Duodenal mucosa (tissue), 2 donors: ENCODE measurements around the gene GPR146.

Source experiments
- H3K27ac ChIP-seq: one replicate; pipeline ENCODE4 v1.7.0; 2013; ENCODE audit warnings: low read depth, low read length
- H3K27me3 ChIP-seq, 2 donors: one replicate each; pipeline ENCODE4 v1.7.0; 2013; ENCODE audit warnings: low read length in 2 of 2, control low read depth in 1 of 2; ENCODE audit not compliant: insufficient read depth in 2 of 2, control insufficient read depth in 1 of 2
- H3K36me3 ChIP-seq, 2 donors: one replicate each; pipeline ENCODE4 v1.7.0; 2013; ENCODE audit warnings: low read length in 2 of 2, control low read depth in 1 of 2; ENCODE audit not compliant: insufficient read depth in 2 of 2, control insufficient read depth in 1 of 2
- H3K4me1 ChIP-seq, 2 donors: one replicate each; pipeline ENCODE4 v1.7.0; 2013; ENCODE audit warnings: low read length in 2 of 2, control low read depth in 1 of 2; ENCODE audit not compliant: insufficient read depth in 2 of 2, control insufficient read depth in 1 of 2
- H3K4me3 ChIP-seq, 2 donors: one replicate each; pipeline ENCODE4 v1.7.0; 2013; ENCODE audit warnings: low read length in 2 of 2, low read depth in 1 of 2
- H3K9ac ChIP-seq, 2 donors: one replicate each; pipeline ENCODE4 v1.7.0; 2013; ENCODE audit warnings: low read length in 2 of 2, low read depth in 1 of 2
- H3K9me3 ChIP-seq, 2 donors: one replicate each; pipeline ENCODE4 v1.7.0; 2013; ENCODE audit warnings: low read length in 2 of 2, control low read depth in 1 of 2; ENCODE audit not compliant: control insufficient read depth in 1 of 2

Gene GPR146

GRCh38 chr7:1026721-1027161 lies 17.6 kb upstream of the GPR146 start:
- no peaks in the 10 kb centered on the region for H3K27me3 ChIP-seq
- H3K9me3 ChIP-seq = no peaks in the 10 kb centered on the region
- no peak overlapping the region for H3K27ac ChIP-seq
- H3K4me3 ChIP-seq = peak overlapping the region in 1 of 2 donors; percentile 64
- H3K4me1 ChIP-seq = peaks cover 7 to 22% of the 10 kb centered on the region in 2 donors
- no peak overlapping the region for H3K9ac ChIP-seq
- H3K36me3 ChIP-seq = peaks cover under 1 to 16% of the 10 kb centered on the region in 2 donors

- H3K27ac ChIP-seq = peak overlapping the region; percentile 80
- H3K4me1 ChIP-seq = peaks cover 7 to 22% of the 10 kb centered on the region in 2 donors
- H3K4me3 ChIP-seq = peak overlapping the region; percentile 58 to 64
- H3K9ac ChIP-seq = peak overlapping the region; percentile 49 to 59
- H3K9me3 ChIP-seq = no peaks in the 10 kb centered on the region
- no peaks in the 10 kb centered on the region for H3K27me3 ChIP-seq
- peaks cover 0 to 16% of the 10 kb centered on the region in 2 donors for H3K36me3 ChIP-seq
Observed at GRCh38 chr7:1027242-1028043, 16.9 kb upstream of the GPR146 start.

GRCh38 chr7:1028044-1028770 lies 16.1 kb upstream of the GPR146 start:
- H3K27me3 ChIP-seq = no peaks in the 10 kb centered on the region
- peaks cover 7 to 18% of the 10 kb centered on the region in 2 donors for H3K4me1 ChIP-seq
- H3K27ac ChIP-seq = peak overlapping the region; percentile 80
- peak overlapping the region; percentile 58 to 64 for H3K4me3 ChIP-seq
- peaks cover 0 to 16% of the 10 kb centered on the region in 2 donors for H3K36me3 ChIP-seq
- H3K9ac ChIP-seq = peak overlapping the region; percentile 49 to 69
- H3K9me3 ChIP-seq = no peaks in the 10 kb centered on the region

GRCh38 chr7:1028775-1029636 lies 15.3 kb upstream of the GPR146 start:
- Histone ChIP-seq H3K27me3 (no peaks in the 10 kb centered on the region), H3K36me3 (peaks cover 0 to 16% of the 10 kb centered on the region in 2 donors), H3K9ac (peak overlapping the region; percentile 48 to 69), H3K4me3 (peak overlapping the region; percentile 58 to 64), H3K4me1 (peaks cover 7 to 16% of the 10 kb centered on the region in 2 donors), H3K27ac (peak overlapping the region; percentile 80), H3K9me3 (no peaks in the 10 kb centered on the region)

- H3K9me3 ChIP-seq = no peaks in the 10 kb centered on the region
- H3K4me1 ChIP-seq = peaks cover 7 to 16% of the 10 kb centered on the region in 2 donors
- no peaks in the 10 kb centered on the region for H3K27me3 ChIP-seq
- H3K9ac ChIP-seq = no peak overlapping the region
- no peak overlapping the region for H3K27ac ChIP-seq
- H3K4me3 ChIP-seq = no peak overlapping the region
- peaks cover 0 to 16% of the 10 kb centered on the region in 2 donors for H3K36me3 ChIP-seq
Observed at GRCh38 chr7:1029637-1030443, 14.5 kb upstream of the GPR146 start.

- Histone ChIP-seq H3K27me3 (no peaks in the 10 kb centered on the region), H3K36me3 (peaks cover 0 to 9% of the 10 kb centered on the region in 2 donors), H3K4me1 (peaks cover 7 to 16% of the 10 kb centered on the region in 2 donors), H3K4me3 (no peak overlapping the region), H3K9ac (no peak overlapping the region), H3K27ac (no peak overlapping the region), H3K9me3 (no peaks in the 10 kb centered on the region)
Observed at GRCh38 chr7:1030444-1031070, 13.8 kb upstream of the GPR146 start.

- Histone ChIP-seq H3K9me3 (no peaks in the 10 kb centered on the region), H3K27me3 (no peaks in the 10 kb centered on the region), H3K4me1 (peaks cover 7 to 16% of the 10 kb centered on the region in 2 donors), H3K4me3 (no peak overlapping the region), H3K36me3 (no peaks in the 10 kb centered on the region), H3K27ac (no peak overlapping the region), H3K9ac (no peak overlapping the region)
Observed at GRCh38 chr7:1031716-1032455, 12.5 kb upstream of the GPR146 start.

- H3K4me3 ChIP-seq = no peak overlapping the region
- no peak overlapping the region for H3K9ac ChIP-seq
- no peaks in the 10 kb centered on the region for H3K36me3 ChIP-seq
- no peaks in the 10 kb centered on the region for H3K27me3 ChIP-seq
- no peaks in the 10 kb centered on the region for H3K9me3 ChIP-seq
- peaks cover 7 to 10% of the 10 kb centered on the region in 2 donors for H3K4me1 ChIP-seq
- H3K27ac ChIP-seq = no peak overlapping the region
Observed at GRCh38 chr7:1032536-1033181, 11.7 kb upstream of the GPR146 start.
